Measurements from ENCODE around the gene OR1L4. TPM values are rescaled to one million over a fixed set of nuclear protein-coding genes. Genes with fewer than 3 reads are reported as not detected.

Gene OR1L4
- total RNA-seq, 1 experiment from 2014 or later: not detected

DNA sequence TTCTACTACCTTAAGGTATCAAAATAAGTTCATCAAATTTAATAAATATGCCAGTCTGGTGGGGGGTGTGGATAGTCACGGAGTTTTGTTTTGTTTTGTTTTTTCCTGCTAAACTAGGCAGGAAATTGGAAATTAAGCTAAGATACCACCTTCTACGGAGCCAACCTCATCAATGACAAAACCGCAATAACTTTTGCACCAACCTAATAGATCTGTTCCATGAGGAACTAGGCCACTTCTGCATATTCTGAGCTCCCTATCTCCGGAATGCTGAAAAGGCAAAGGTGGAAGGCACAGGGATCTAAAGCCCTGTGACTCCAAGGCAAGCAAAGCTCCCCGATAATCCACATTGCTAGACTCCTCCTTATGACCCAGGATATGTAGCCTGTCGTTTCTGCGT, 5.8 kb upstream of the OR1L4 start:
- CTCF ChIA-PET: no interaction called here
- Histone ChIP-seq H3K9me3 (ENCODE audit: low read depth, low read length, poor library complexity, severe bottlenecking) (no peaks in the 10 kb centered on the region), H3K27me3 (replicated peaks; ENCODE audit: insufficient read depth, low read depth, low read length, poor library complexity) (peaks cover 10% of the 10 kb centered on the region), H3K36me3 (ENCODE audit: insufficient read depth, low read length, poor library complexity, severe bottlenecking) (no peaks in the 10 kb centered on the region), H3K4me3 (ENCODE audit: low read depth, low read length, poor library complexity, severe bottlenecking) (no peak overlapping the region), H3K4me1 (ENCODE audit: insufficient read depth, low read length, poor library complexity, severe bottlenecking) (no peaks in the 10 kb centered on the region), H3K27ac (ENCODE audit: low read depth, low read length, poor library complexity, severe bottlenecking) (no peak overlapping the region)
- TF ChIP-seq EZH2 (IDR thresholded peaks at IDR 0.05; ENCODE audit: borderline replicate concordance, low read depth, low read length, poor library complexity, severe bottlenecking): no peak
- TF ChIP-seq, protein P1, sequence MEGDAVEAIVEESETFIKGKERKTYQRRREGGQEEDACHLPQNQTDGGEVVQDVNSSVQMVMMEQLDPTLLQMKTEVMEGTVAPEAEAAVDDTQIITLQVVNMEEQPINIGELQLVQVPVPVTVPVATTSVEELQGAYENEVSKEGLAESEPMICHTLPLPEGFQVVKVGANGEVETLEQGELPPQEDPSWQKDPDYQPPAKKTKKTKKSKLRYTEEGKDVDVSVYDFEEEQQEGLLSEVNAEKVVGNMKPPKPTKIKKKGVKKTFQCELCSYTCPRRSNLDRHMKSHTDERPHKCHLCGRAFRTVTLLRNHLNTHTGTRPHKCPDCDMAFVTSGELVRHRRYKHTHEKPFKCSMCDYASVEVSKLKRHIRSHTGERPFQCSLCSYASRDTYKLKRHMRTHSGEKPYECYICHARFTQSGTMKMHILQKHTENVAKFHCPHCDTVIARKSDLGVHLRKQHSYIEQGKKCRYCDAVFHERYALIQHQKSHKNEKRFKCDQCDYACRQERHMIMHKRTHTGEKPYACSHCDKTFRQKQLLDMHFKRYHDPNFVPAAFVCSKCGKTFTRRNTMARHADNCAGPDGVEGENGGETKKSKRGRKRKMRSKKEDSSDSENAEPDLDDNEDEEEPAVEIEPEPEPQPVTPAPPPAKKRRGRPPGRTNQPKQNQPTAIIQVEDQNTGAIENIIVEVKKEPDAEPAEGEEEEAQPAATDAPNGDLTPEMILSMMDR (conservative IDR thresholded peaks at IDR 0.05; ENCODE audit: low read depth, low read length): no peak
- BruUV-seq (replicated peaks): no TSS peak
- no peak for DNase-seq (ENCODE audit: low spot score)
- intact Hi-C loops (cut with micrococcal nuclease; ENCODE audit: unreplicated experiment): no loop called here
- POLR2A ChIA-PET (ENCODE audit: low non-redundant PET): no interaction called here

DNA sequence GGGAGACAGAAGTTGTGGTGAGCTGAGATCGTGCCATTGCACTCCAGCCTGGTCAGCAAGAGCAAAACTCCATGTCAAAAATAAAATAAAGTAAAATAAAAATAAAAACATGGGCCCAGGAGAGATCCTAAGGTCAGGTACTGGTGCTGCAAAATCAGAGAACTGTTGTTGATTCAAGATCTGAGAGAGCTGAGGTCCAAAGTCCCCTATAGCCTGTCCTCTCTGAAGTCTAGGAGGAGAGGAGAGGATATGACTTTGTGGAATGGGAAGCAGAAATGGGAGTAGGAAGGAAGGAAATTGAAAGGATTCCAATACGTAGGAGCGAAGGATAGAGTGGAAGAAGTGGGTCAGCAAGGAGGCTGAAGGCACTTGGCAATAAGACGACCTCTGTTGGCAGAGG, 4.6 kb upstream of the OR1L4 start:
- H3K27ac ChIP-seq (ENCODE audit: low read depth, low read length, poor library complexity, severe bottlenecking): no peak overlapping the region
- no TSS peak for BruUV-seq (replicated peaks)
- intact Hi-C loops (cut with micrococcal nuclease; ENCODE audit: unreplicated experiment): no loop called here
- no peaks in the 10 kb centered on the region for H3K4me1 ChIP-seq (ENCODE audit: insufficient read depth, low read length, poor library complexity, severe bottlenecking)
- CTCF ChIA-PET: no interaction called here
- no peaks in the 10 kb centered on the region for H3K9me3 ChIP-seq (ENCODE audit: low read depth, low read length, poor library complexity, severe bottlenecking)
- POLR2A ChIA-PET (ENCODE audit: low non-redundant PET): interaction anchor here (0.7 kb wide), 1 partner anchor 13 kb away, joined by 3 read pairs; no protein-coding TSS in a partner anchor
- peaks cover 12% of the 10 kb centered on the region for H3K27me3 ChIP-seq (replicated peaks; ENCODE audit: insufficient read depth, low read depth, low read length, poor library complexity)
- TF ChIP-seq, protein P1 (conservative IDR thresholded peaks at IDR 0.05; ENCODE audit: low read depth, low read length): no peak
- TF ChIP-seq EZH2 (IDR thresholded peaks at IDR 0.05; ENCODE audit: borderline replicate concordance, low read depth, low read length, poor library complexity, severe bottlenecking): no peak
- no peak for DNase-seq (ENCODE audit: low spot score)
- H3K36me3 ChIP-seq (ENCODE audit: insufficient read depth, low read length, poor library complexity, severe bottlenecking): no peaks in the 10 kb centered on the region
- no peak overlapping the region for H3K4me3 ChIP-seq (ENCODE audit: low read depth, low read length, poor library complexity, severe bottlenecking)

DNA sequence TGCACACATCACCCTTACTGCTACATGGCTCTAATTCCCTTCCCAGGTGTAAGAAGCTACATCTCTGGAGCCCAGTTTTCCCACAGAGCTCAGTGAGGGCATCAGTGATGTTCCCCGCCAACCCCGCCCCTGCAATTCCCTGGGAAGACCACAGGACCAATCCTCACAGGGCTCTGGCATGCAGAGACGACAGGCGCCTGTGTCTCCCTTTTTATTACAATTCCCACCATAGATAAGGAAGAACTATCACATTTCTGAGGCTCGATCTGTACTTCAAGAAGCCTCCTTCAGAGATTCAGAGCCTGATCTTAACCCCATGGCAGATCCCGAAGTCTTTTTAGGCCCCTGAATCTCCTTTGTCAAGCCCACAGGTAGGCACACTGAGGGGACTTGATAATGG, 18.2 kb downstream of the OR1L4 start, which contains the start of gene OR1L6:
OR1L6 (plus strand) TSS at position 301 of the 400 bp plus-strand sequence. CDS start 7,545 bp downstream, outside the sequence.
- H3K4me3 ChIP-seq (ENCODE audit: low read depth, low read length, poor library complexity, severe bottlenecking): no peak within 1 kb of the TSS
- no peak for TF ChIP-seq EZH2 (IDR thresholded peaks at IDR 0.05; ENCODE audit: borderline replicate concordance, low read depth, low read length, poor library complexity, severe bottlenecking)
- TF ChIP-seq, protein P1 (conservative IDR thresholded peaks at IDR 0.05; ENCODE audit: low read depth, low read length): no peak
- no peaks in the 10 kb centered on the region for H3K4me1 ChIP-seq (ENCODE audit: insufficient read depth, low read length, poor library complexity, severe bottlenecking)
- DNase-seq (ENCODE audit: low spot score): no peak
- H3K9me3 ChIP-seq (ENCODE audit: low read depth, low read length, poor library complexity, severe bottlenecking): no peaks in the 10 kb centered on the region
- BruUV-seq (replicated peaks): no TSS peak
- no peaks in the 10 kb centered on the region for H3K36me3 ChIP-seq (ENCODE audit: insufficient read depth, low read length, poor library complexity, severe bottlenecking)
- peaks cover 7% of the 10 kb centered on the region for H3K27me3 ChIP-seq (replicated peaks; ENCODE audit: insufficient read depth, low read depth, low read length, poor library complexity)
- ChIA-PET POLR2A (ENCODE audit: low non-redundant PET) (no interaction called here), CTCF (no interaction called here)
- no peak within 1 kb of the TSS for H3K27ac ChIP-seq (ENCODE audit: low read depth, low read length, poor library complexity, severe bottlenecking)
- intact Hi-C loops (cut with micrococcal nuclease; ENCODE audit: unreplicated experiment): no loop called here

All from A673 (cell line).